Fibroblast of villous mesenchyme (primary cell): ENCODE measurements around the gene CLDN9. TPM values are rescaled to one million over a fixed set of nuclear protein-coding genes. Genes with fewer than 3 reads are reported as not detected.

ENCODE experiments used
- DNase-seq: peaks from one replicate; pipeline ENCODE4 v3.0.0-alpha.2; 2010; ENCODE audit warnings: low read depth
- H3K4me3 ChIP-seq: 2 replicates; pipeline ENCODE4 v1.5.1; 2011; ENCODE audit warnings: low read depth, mild to moderate bottlenecking, low read length
- CTCF ChIP-seq: IDR thresholded peaks from 2 replicates; pipeline ENCODE4 v1.5.1; 2012; ENCODE audit warnings: low read depth, mild to moderate bottlenecking, low read length; ENCODE audit not compliant: insufficient read depth
- total RNA-seq: library from RNA; depleted of rRNA; stranded (reverse); fragments of >200 nt; gene quantifications from 2 replicates; pipeline ENCODE4 v1.2.3, GENCODE V29; 2012

The CLDN9 gene
- total RNA-seq, 1 donor, result not detected

- DNase-seq, result no peak
- no peak overlapping the region for H3K4me3 ChIP-seq
- no peak for TF ChIP-seq CTCF
These were observed 22.7 kb downstream of the CLDN9 start for GRCh38 chr16:3035289-3035971.

GRCh38 chr16:3035972-3036725, 23.4 kb downstream of the CLDN9 start:
- no peak overlapping the region for H3K4me3 ChIP-seq
- TF ChIP-seq CTCF, result no peak
- no peak for DNase-seq

- no peak for TF ChIP-seq CTCF
- DNase-seq, result no peak
- no peak within 1 kb of the TSS for H3K4me3 ChIP-seq
These were observed 24.1 kb downstream of the CLDN9 start, which contains the start of gene BICDL2 for GRCh38 chr16:3036726-3037315. BICDL2 (minus strand) TSS chr16:3036944; CDS start chr16:3035496, 1,448 bp downstream.

- no peak for TF ChIP-seq CTCF
- DNase-seq, result no peak
- no peak overlapping the region for H3K4me3 ChIP-seq
These were observed 25.5 kb downstream of the CLDN9 start for GRCh38 chr16:3038256-3038655.

- no peak overlapping the region for H3K4me3 ChIP-seq
- DNase-seq, result no peak
- no peak for TF ChIP-seq CTCF
These were observed 26.2 kb downstream of the CLDN9 start for GRCh38 chr16:3038896-3039295.

- DNase-seq, result no peak
- H3K4me3 ChIP-seq, result no peak overlapping the region
- TF ChIP-seq CTCF, result no peak
These were observed 29.7 kb downstream of the CLDN9 start for GRCh38 chr16:3042376-3042775.
